Measurements from ENCODE around the gene RPL19. TPM values are rescaled to one million over a fixed set of nuclear protein-coding genes. Genes with fewer than 3 reads are reported as not detected.
A peak's percentile ranks its signal among the peaks of the same experiment; 100 is the strongest.

The RPL19 gene
- polyA plus RNA-seq, 10 donors: 2,263 to 2,766 (median 2,554) TPM

DNA sequence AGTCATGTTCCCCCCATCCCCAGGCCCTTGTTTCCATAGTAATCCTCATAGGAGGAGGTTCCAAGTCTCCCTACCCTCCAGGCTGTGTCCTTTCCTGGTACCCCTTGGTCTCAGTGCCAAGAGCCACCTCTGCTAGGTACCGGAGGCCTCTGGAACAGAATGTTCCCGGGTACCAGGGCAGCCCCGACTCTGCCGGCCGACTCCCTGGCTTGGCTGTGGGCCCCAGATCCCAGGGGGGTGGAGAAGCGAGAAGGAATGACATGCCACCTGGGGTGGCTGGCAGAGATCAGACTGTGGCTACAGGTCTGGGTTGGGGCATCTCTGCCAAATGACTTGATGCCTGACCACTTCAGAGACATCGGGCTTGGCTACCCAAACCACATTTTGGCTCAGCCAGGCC is 22.1 kb downstream of the RPL19 start:
- DNase-seq: no peak

DNA sequence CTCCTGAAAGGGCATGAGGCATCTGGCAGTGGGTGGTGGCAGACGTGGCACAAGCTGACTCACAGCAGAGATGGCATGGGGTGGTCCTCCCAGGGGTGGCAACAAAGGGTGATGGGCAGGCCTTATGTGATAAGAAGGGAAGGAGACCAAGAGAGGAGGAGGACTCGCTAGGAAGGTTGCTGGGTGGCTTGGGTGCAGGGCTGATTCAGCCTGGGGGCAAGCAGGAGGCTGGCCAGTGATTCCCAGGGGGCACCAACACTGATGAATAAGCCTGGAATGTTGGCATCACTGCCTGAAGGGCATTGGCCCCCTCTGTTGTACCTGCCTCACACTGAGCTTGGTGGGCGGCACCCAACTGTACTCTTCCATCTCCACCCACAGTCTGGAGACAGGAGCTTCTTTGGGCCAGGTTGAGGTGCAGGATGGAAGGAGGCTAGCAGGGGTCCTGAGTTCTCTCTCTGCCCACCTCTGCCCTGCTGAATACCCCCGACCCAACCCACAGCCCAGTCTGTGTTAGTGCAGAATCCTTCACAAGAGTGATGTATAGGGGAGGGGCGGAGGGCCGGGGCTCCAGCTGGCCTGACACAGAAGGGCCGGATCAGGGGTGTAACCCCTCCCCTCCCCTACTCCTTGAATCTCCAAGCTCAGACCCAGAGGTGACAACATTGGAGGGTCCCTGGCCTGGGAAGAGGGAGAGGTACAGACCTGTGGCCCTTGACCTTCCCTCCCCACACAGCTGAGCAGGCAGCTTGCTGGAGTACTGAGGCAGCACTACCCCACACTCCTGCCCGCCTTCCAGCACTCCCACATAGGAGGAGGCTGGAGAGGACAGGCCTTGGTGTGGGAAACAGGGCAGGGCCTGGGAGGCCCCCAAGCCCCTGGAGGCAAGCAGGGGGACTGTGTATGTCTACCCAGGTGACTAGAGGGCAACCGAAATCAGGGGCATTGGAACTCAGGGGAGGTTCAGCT is 23.1 kb downstream of the RPL19 start:
- no peak for DNase-seq

DNA sequence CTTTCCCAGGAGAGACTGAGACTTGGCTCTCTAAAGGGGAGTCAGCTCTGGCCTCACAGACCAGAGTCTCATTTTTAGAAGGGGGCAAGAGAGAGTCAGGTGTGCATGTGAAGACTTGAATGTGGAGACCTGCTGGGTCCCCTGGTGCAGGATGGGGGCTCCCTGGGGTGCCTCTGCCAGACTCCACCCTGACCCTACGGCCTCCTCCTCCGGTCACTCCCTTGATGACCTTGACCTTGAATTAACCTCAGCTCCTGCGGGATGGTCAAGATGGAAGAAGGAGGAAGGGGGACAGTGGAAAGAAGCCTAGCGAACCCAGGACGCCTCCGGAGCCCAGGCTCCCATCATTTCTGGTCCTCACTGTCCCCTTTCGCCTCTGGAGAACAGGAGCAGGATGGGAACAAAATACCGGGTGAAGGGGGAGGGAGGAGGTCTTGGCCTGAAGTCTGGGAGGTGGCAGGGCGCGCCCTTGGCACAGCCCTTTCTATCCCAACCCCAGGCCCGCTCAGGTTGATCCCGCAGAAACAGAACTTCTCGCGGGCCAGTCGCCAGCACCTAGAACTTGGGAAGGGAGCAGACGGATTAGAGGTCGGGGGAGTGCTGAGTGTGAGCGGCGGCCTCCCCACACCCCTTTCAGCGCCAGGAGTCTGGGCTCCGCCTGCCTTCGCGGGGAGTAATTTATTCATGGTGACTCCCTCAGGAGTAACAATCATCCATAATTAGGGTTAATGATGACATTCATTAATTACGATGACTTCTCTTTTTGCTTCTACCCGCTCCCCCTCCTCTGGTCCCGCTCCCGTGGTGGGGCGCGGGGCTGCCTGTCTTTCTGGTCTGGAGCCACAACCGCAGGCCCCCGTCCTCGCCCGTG is 24.1 kb downstream of the RPL19 start:
- DNase-seq: no peak

DNA sequence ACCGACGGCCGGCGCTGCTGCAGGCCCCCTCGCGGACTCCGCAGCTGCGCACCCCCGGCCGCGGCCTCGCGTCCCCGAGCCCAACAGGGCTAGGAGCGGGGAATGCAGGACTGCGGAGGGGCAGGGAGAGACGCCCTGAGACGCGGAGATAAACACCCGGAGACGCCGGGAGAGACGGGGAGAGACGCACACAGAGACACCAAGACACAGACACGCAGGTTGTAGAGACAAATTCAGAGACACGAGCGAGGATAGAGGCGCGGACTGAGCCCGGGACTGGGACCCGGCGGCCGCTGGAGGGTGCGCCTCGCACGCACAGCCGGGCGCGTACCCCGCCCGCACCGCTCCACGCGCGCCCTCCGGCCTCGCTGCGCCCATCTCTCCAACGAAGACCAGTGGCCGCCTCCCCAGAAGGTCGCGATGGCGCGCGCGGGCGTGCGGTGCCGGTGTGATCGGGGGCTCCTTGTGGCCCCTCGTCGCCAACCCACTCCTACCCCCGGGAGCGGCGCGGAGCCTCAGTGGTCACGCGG is 24.8 kb downstream of the RPL19 start:
- peak in 1 of 3 donors; percentile 51 for DNase-seq

DNA sequence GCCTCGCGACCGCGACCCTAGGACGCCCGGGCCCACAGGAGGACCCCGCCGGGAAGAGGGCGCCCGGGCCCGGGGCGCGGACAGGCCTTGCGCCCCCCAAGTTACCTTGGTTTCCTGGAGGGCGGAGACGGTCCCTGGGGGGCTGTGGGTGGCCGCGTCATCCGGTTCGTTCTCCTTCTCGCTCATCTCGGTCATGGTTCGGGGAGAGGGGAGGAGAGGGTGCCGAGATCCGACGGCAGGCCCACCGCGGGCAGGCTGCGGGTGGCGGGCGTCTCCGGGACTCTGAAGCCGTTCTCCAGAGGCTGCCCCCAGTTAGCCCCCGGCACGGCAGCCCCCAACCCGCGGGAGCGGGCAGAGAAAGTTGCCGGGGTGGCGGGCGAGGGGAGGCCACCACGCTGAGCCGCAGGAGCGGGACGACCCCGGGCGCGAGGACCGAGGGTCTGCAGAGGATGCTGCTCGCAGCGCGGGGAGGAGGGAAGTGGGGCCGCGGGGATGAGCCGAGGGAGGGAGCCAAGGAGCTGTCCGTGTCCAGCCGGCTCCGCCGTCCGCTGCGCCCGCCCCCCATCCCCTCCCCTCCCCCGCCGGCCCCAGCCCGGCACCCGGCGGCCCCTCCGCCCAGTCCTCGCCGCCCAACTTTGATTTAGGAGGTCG is 25.4 kb downstream of the RPL19 start, which contains the start of gene STAC2:
Gene STAC2, minus strand, starts transcription at position 638 of the 651 bp plus-strand sequence. Its CDS starts 443 bp downstream, at position 195.
- no peak for DNase-seq

DNA sequence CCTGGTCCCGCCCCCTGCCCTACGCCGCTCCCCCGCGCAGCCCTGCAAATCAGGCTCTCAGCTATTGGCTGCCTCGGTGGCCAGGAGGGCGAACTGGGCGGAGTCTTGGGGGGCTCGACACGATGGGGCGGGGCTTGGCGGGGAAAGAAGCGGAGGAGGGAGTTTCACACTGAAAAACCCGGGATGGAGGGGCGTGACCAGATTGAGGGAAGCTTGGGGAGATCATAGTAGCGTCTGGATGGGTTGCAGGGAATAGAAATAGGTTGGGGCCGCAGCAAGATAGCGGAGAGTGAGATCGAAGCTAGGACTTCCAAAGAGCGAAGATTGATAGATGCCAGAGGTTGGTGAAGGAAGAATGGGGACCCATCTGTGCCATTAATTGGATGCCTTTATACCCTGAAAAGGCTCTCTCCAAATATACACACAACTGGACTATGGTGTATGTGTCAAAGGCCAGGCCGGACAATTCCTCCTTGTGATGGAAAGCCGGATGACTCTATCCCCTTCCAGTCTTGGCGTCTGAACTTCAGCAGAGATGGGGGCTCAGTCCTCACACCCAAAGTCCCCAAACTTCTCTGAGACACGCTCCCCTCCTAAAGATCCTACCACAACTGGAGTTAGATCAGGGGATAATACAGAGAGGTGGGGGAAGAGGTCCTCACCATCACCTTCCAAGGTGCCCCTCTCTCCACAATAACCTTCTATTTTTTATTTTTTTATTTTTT is 26.0 kb downstream of the RPL19 start:
- peak; percentile 39 to 89 (median 75) for DNase-seq

DNA sequence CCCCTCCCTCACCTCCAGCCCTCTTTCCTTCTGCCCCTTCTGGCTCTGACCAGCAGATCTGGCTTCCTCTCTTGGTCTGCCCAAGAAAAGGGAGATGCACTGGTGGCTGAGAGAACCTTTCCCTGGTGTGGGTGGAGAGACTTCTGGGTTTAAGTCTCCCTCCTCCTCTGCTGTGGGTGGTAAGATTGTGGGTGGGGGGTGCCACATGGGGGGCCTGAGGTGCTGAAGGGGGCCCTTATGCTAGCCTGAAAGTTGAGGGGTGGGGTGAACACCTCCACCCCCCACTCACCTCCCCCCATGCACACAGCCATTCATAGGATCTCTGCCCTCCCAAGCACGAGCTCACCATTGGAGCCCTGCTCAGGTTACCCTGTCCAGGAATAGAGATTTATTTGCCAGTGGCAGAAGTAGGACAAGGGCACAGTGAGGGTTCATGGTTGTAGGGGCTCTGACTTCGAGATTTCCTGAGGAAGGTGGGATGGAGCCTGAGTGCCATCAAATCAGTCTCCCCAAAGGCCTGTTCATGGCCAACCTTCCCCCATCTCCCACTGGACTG is 27.4 kb downstream of the RPL19 start:
- DNase-seq: no peak

DNA sequence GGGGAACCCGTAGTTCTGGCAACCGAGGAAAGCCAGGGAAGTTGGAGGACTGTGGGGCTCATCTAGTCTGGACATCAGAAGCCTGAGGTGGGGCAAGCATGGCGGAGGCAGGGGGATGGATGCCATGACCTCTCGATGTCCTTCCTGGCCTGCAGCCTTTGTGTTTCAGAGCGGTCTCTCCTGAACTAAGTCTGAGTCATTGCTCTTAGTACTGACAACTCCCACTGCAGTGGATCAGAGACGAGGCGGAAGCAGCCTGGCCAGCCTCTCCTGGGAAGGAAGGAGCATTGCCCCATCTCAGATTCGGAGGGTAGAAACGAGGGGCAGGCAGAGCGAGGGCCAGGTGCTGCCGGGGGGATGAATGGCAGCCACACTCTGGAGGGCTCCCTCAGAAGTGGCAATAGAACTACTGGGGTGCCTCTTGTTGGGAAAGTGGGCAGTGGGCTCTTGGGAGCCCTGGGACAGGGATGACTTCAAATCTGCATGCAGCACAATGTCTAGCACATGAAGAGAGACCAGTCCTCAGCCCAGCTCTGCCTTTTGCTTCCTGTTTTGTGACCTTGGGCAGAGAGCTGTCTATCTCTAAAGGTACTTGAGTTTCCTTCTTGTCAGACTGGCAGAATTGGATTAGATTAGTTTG is 29.3 kb downstream of the RPL19 start:
- no peak for DNase-seq

DNA sequence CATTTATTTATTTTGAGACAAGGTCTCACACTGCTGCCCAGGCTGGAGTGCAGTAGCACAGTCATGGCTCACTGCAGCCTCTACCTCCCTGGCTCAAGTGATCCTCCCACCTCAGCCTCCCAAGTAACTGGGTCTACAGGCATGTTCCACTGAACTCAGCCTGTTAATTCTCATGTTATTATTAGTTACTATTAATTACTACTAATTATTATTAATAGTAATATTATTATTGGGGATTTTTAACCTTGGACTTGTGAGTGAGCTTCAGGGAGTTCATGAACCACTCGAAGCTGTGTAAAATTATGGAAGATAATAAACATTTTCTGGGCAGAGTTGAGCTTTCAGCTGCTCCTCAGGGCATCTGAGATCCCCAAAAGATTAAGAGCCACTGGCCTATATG is 30.3 kb downstream of the RPL19 start:
- no peak for DNase-seq

DNA sequence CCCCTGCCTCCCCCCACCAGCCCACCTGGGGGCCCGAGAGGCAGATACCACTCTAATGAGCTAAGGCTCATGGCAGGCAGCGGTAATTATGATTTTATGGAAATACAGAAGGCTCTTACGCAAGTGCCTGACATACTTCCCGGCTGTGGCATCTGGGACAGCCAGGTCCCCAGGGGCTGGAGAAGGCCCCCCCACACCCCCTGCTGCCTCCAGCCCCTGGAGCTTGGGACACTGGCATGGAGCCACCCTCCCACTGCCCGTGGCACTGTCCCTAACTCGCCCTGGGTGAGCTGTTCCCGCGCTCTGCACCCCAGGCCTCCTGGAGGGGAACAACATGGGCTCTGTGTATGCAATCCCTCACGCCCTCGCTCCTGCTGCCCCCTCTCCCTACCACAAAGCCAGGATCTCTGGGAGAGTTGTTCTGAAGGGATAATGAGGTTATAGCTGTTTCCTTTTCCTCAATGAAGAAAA is 31.0 kb downstream of the RPL19 start:
- no peak for DNase-seq

DNA sequence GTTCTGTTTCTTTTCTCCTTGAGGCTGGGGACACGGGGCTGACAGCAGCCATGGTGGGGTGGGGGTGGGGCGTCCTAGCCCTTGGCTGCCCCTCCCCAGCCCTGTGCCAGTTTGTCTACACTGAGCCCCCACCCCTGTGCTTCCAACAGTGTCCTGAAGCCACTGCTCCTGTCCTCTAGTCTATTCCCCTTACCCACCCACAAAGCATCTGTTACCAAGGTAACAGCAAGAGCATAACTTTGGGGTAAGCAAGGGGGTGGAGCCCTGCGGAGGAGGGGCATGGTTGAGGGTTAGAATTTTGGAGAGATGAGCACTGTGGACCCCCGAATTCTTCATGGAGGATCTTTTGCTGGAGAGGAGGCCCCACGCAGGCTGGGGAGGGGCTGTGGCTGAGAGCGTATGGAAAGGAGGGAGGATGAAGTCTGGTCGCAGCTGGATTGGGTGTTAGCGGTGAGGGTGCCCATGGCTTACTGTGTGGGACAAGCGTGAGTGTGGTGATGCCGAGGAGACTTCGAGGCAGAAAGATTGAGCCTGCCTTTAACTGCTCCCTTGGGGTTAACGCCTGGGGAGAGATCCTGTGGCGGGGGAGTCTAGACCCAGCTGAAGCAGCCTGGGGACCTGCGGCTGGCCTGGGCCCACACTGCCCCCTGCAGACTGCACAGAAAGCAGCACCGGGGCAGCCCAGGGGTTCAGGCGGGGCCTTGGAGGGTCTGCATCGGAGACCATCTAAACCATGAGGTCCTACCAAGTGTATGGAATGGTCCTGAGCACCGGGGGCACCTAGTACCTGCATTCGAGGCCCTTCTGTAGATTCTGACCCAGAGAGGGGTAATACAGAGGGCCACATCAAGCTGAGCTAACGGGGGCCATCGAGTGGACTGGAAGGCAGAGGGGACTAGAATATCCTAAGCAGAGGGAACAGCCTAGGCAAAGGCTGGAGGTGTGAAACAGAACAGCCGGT is 31.8 kb downstream of the RPL19 start:
- DNase-seq: peak in 1 of 3 donors; percentile 61

DNA sequence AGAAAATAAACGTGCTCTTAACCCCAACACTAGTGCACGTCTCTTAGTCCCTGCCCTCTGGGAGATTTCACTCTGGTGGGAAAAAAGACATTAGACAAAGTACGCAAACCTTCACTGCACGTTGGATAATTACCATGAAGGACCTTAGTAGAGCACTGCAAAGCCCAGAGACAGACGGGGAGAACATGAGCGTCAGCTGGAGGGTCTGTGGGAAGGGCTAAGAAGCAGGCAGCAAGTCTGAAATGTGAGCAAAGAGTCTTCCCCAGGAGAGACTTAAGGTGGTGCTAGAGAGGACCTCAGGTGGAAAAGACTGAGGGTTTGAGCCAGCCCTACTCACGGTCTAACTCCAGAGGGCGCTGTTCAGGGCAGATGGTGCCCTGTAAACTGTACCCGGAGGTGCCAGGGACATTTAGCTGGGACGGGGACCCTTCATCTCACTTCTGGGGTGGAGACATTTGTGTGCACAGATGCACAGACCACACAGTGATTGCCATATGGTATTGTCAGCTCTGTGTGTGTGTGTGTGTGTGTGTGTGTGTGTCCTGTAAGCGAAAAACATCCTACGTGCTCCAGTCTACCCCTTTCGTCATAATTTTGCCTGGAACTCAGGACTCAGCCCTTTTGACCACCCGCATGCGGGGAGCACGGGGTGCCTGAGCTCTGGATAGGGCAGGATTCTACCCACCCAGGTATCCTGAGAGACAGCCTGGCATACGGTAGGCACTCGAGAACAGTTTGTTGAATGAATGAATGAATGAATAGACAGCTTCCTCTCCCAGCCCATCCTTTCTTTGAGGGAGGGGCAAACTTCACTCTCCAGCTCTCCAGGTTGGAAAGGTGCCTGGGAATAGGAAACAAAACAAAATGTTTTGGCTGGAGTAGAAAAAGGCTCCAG is 35.7 kb downstream of the RPL19 start:
- DNase-seq: peak in 1 of 3 donors; percentile 35

DNA sequence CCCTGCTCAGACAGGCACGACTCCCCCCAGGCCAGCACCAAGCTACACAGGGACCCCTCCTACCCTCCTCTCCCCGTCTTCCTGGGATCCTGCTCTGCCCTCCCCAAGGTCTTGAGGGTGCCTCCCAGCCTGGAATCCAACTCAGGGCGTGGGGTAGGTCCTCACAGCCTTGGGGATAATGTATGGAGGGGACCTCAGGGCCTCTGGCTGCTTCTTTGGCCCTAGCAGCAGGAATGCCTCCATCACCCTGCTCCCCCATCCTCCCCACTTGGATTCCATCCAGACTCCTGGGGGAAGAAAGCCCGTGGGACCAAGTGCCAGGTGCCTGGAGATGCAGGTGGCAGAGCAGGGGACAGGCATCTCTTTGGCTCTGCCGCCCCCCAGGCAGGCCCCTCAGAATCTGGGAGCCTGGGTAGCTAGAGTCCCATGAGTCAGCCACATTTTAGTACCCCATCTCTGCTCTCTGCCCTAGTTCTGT is 36.4 kb downstream of the RPL19 start:
- DNase-seq: no peak

DNA sequence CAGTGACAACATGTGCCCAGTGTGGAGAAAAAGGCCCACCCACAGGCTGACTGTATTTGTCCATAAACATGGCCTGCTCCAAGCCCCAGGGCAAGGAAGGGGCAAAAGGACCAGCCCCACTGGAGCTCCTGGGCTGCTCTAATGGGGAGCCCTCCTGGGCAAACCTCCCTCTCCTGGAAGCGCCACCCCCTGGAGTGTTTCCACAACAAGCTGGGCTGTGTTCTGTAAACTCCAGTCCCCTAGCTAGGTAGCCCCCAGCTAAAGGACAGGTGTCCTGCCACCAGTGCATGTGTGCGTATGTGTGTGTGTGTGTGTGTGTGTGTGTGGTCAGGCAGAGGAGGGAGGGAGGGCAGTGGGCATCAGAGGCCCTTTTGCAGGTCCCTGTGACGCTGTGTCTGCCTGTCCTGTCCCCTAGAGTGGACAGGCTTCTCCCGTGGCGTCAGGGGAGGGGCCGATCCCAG is 36.9 kb downstream of the RPL19 start:
- no peak for DNase-seq

DNA sequence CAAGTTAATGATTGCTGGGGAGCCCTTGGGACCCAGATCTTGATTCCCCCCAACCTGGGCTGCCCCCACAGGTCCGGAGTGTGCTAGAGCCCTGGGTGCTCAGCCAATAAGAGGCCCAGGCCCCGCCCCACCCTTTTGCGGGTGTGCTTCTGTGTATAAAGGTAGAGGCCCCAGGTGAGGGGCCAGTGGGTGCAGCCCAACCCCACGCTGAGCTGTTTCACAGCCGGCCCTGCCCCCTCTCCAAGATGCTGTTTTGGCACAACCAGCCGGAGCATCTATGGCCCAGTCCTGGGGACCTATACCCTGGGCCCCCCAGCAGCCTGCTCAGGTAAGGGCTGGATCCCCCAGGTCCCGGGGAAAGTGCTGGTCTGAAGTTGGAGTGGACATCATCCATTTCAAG is 37.5 kb downstream of the RPL19 start:
- no peak for DNase-seq

DNA sequence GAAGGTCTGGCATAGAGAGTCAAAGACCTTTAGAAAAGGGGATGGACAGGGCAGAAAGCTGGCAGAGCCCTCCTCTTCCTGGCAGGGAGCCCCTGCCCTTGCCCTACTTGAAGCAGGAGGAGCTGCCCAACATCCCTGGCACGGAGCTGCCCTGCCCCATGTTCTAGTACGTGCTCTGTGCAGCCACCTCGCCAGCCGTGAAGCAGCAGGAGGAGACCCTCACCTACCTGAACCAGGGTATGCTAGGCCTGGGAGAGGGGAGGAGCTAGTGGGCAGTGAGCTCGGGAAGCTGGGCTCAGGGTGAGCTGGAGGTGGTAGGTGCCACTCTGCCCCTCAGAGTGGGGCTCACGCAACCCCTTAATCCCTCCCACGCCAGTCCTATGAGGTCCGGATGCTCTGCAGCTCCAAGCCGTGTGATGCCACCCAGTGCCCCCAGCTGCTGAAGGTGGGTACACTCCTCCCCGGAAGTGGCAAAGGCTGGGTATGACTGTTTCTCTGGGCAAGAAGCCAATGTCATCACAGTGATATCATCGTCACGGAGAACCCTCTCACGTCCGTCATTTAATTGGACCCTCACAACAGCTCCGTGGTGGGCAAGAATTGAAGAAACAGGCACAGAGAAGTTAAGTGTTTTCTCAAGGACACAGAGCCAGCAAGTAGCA is 38.4 kb downstream of the RPL19 start:
- no peak for DNase-seq
